Fibroblast of lung (primary cell): Measurements from ENCODE around the gene HCN3. TPM values are rescaled to one million over a fixed set of nuclear protein-coding genes. Genes with fewer than 3 reads are reported as not detected.

Experiments
- DNase-seq, 2 donors: peaks; one replicate each; pipeline versions ENCODE4 v3.0.0 to v3.0.0-alpha.2; 2010; ENCODE audit warnings: low read depth in 2 of 2
- H2AFZ ChIP-seq: 2 replicates; pipeline ENCODE4 v1.5.1; 2012; ENCODE audit warnings: low read length, control low read depth, inconsistent platforms
- H3K27ac ChIP-seq: 2 replicates; pipeline ENCODE4 v1.5.1; 2011; ENCODE audit warnings: low read length, control low read depth; ENCODE audit not compliant: insufficient read depth
- H3K27me3 ChIP-seq: 2 replicates; pipeline ENCODE4 v1.5.1; 2011; ENCODE audit warnings: mild to moderate bottlenecking, low read length; ENCODE audit not compliant: control insufficient read depth, insufficient read depth
- H3K36me3 ChIP-seq: 2 replicates; pipeline ENCODE4 v1.5.1; 2011; ENCODE audit warnings: low read length; ENCODE audit not compliant: control insufficient read depth, insufficient read depth
- H3K4me1 ChIP-seq: 2 replicates; pipeline ENCODE4 v1.5.1; 2011; ENCODE audit warnings: low read length; ENCODE audit not compliant: control insufficient read depth, insufficient read depth; ENCODE audit errors: extremely low read depth
- H3K4me2 ChIP-seq: 2 replicates; pipeline ENCODE4 v1.5.1; 2011; ENCODE audit warnings: low read length, control low read depth; ENCODE audit not compliant: insufficient read depth; ENCODE audit errors: extremely low read depth
- H3K4me3 ChIP-seq, 4 experiments: fragments of 200-600 bp in 1 of 4; sonication (generic) in 1 of 4; replicated peaks in 1 of 4; 2 replicates each; pipeline ENCODE4 v1.5.1; 2011 to 2016; ENCODE audit warnings: low read length in 4 of 4, low read depth in 3 of 4, mild to moderate bottlenecking in 3 of 4, control low read depth in 2 of 4, inconsistent platforms in 1 of 4, mixed read lengths in 1 of 4; ENCODE audit not compliant: insufficient read depth in 1 of 4; ENCODE audit errors: control extremely low read depth in 1 of 4
- H3K79me2 ChIP-seq: 2 replicates; pipeline ENCODE4 v1.5.1; 2012; ENCODE audit warnings: mild to moderate bottlenecking, low read length, inconsistent platforms; ENCODE audit not compliant: control insufficient read depth, insufficient read depth
- H3K9ac ChIP-seq: 2 replicates; pipeline ENCODE4 v1.5.1; 2011; ENCODE audit warnings: mild to moderate bottlenecking, low read length, control low read depth; ENCODE audit not compliant: insufficient read depth
- H3K9me3 ChIP-seq: 2 replicates; pipeline ENCODE4 v1.5.1; 2012; ENCODE audit warnings: low read depth, low read length; ENCODE audit not compliant: control insufficient read depth, insufficient read depth
- H4K20me1 ChIP-seq: 2 replicates; pipeline ENCODE4 v1.5.1; 2011; ENCODE audit warnings: low read length; ENCODE audit not compliant: control insufficient read depth, insufficient read depth; ENCODE audit errors: extremely low read depth
- EZH2 ChIP-seq: IDR thresholded peaks from 2 replicates; pipeline ENCODE4 v1.5.1; 2012; ENCODE audit warnings: low read length, control low read depth, mild to moderate bottlenecking; ENCODE audit errors: missing control alignments
- polyA plus RNA-seq, 2 donors: library from polyadenylated mRNA; depleted of rRNA in 1 of 2; stranded (reverse) in 1 of 2; unstranded in 1 of 2; fragments of >200 nt; gene quantifications; 2 replicates each; pipeline ENCODE4 v1.2.1, GENCODE V29; 2011 to 2012; ENCODE audit warnings: missing spikeins in 1 of 2
- total RNA-seq: library from RNA; depleted of rRNA; stranded (reverse); fragments of >200 nt; gene quantifications from 2 replicates; pipeline ENCODE4 v1.2.1, GENCODE V29; 2014
- TF ChIP-seq, protein P1 (sequence below), 2 donors: IDR thresholded peaks in 1 of 2; conservative IDR thresholded peaks in 1 of 2; 1 replicate in 1 of 2; 2 replicates in 1 of 2; pipeline ENCODE4 v1.5.1; 2011 to 2012; ENCODE audit warnings: low read length in 2 of 2, control low read depth in 1 of 2, inconsistent platforms in 1 of 2, low read depth in 1 of 2, mild to moderate bottlenecking in 1 of 2

HCN3 gene
- total and polyA plus RNA-seq, 2 donors (not counting 1 experiment from before 2014, with no cell fraction given) = 0.86 to 0.99 TPM

GRCh38 chr1:155300553-155301329, 23.5 kb downstream of the HCN3 start:
- DNase-seq = no peak
- H3K36me3 ChIP-seq = no peaks in the 10 kb centered on the region
- no peak overlapping the region for H3K4me3 ChIP-seq
- H3K4me1 ChIP-seq = no peaks in the 10 kb centered on the region
- H4K20me1 ChIP-seq = no peaks in the 10 kb centered on the region
- H3K27ac ChIP-seq = no peak overlapping the region
- no peaks in the 10 kb centered on the region for H3K9me3 ChIP-seq
- no peak overlapping the region for H3K9ac ChIP-seq
- H3K79me2 ChIP-seq = no peaks in the 10 kb centered on the region
- TF ChIP-seq EZH2 = no peak
- TF ChIP-seq, protein P1, sequence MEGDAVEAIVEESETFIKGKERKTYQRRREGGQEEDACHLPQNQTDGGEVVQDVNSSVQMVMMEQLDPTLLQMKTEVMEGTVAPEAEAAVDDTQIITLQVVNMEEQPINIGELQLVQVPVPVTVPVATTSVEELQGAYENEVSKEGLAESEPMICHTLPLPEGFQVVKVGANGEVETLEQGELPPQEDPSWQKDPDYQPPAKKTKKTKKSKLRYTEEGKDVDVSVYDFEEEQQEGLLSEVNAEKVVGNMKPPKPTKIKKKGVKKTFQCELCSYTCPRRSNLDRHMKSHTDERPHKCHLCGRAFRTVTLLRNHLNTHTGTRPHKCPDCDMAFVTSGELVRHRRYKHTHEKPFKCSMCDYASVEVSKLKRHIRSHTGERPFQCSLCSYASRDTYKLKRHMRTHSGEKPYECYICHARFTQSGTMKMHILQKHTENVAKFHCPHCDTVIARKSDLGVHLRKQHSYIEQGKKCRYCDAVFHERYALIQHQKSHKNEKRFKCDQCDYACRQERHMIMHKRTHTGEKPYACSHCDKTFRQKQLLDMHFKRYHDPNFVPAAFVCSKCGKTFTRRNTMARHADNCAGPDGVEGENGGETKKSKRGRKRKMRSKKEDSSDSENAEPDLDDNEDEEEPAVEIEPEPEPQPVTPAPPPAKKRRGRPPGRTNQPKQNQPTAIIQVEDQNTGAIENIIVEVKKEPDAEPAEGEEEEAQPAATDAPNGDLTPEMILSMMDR (conservative IDR thresholded peaks at IDR 0.05 in 1 of 2, IDR thresholded peaks at IDR 0.05 in 1 of 2; ENCODE audit: low read depth in 1 of 2, low read length in 2 of 2) = no peak
- H2AFZ ChIP-seq = no peak overlapping the region
- H3K4me2 ChIP-seq = no peak overlapping the region
- H3K27me3 ChIP-seq = peaks cover 17% of the 10 kb centered on the region

DNA sequence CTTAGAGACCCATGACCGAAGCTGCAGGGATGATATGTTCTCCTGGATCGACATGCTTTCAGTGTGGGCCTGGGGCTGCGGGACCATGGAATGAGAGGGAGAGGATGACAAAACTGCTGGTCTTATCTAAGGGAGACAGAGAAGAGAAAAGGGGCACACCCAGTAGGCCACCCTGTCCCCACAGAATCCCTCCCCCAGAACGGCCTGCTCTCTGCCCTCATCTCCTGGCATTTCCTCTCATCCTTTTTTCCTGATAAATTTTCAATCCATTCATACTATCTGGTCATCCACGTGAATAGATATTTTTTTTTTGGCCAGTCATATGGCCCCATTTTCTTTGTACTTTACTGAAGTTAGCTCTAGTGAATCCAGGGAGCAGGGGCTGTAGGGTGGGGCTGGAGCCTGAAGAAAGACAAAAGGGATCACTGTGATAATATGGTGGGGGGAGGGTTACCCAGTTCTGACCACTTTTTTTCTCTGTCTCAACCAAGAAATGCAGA, 24.1 kb downstream of the HCN3 start, which contains the start of gene PKLR:
Gene PKLR, minus strand, starts transcription at position 97 of the 500 bp plus-strand sequence. Its CDS starts 43 bp downstream, at position 54.
- Histone ChIP-seq H3K4me2 (no peak within 1 kb of the TSS), H3K4me1 (no peaks in the 10 kb centered on the region), H3K9me3 (no peaks in the 10 kb centered on the region), H4K20me1 (no peaks in the 10 kb centered on the region), H2AFZ (no peak within 1 kb of the TSS), H3K27me3 (peaks cover 12% of the 10 kb centered on the region), H3K36me3 (no peaks in the 10 kb centered on the region), H3K79me2 (no peaks in the 10 kb centered on the region), H3K9ac (no peak within 1 kb of the TSS), H3K27ac (no peak within 1 kb of the TSS), H3K4me3 (no peak within 1 kb of the TSS)
- TF ChIP-seq, protein P1 (conservative IDR thresholded peaks at IDR 0.05 in 1 of 2, IDR thresholded peaks at IDR 0.05 in 1 of 2; ENCODE audit: low read depth in 1 of 2, low read length in 2 of 2) = no peak
- no peak for TF ChIP-seq EZH2
- DNase-seq = no peak

DNA sequence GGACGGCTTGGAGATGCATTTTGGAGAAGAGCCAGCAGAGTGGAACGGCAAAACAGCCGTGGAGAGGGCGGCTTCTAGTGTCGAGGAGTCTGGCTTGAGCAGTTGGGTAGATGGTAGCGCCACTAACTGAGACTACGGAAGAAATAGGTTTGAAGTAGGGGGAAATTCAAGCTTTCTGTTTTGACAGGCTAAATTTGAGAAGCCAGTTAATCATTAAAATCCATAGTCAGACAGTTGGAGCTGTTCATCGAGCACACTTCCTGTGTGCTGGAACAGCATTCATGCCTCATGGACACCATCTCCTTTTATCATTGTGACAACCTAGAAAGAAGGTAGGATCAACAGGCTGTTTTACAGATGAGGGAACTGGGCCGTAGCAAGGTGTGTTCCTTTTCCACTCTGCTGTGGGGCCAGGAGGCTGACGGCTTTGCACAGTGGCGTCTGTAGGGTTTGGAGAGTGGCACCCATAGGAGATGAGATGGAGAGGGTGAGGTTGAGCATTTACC, 27.3 kb downstream of the HCN3 start:
- Histone ChIP-seq H3K4me2 (no peak overlapping the region), H3K36me3 (no peaks in the 10 kb centered on the region), H2AFZ (no peak overlapping the region), H3K9ac (no peak overlapping the region), H3K79me2 (peaks cover 10% of the 10 kb centered on the region), H4K20me1 (no peaks in the 10 kb centered on the region), H3K4me3 (no peak overlapping the region), H3K27ac (no peak overlapping the region), H3K9me3 (no peaks in the 10 kb centered on the region), H3K4me1 (no peaks in the 10 kb centered on the region), H3K27me3 (no peaks in the 10 kb centered on the region)
- TF ChIP-seq EZH2 = no peak
- TF ChIP-seq, protein P1 (conservative IDR thresholded peaks at IDR 0.05 in 1 of 2, IDR thresholded peaks at IDR 0.05 in 1 of 2; ENCODE audit: low read depth in 1 of 2, low read length in 2 of 2) = no peak
- DNase-seq = no peak
